Neural progenitor cell (in vitro differentiated cells): Measurements from ENCODE around the gene LIPG.
"Not testable (repeated sequence)": the region's sequence is repeated elsewhere in the genome, so short reads cannot be mapped to it uniquely, and the experiment has no call there.

Experiments used
- CTCF ChIP-seq: fragments of 200-600 bp; sonication (generic); IDR thresholded peaks from 2 replicates; pipeline ENCODE4 v1.5.1; 2017; ENCODE audit warnings: antibody characterized with exemption, mild to moderate bottlenecking
- EZH2phosphoT487 ChIP-seq: fragments of 200-600 bp; sonication (generic); IDR thresholded peaks from 2 replicates; pipeline ENCODE4 v1.6.1; 2017; ENCODE audit warnings: antibody characterized with exemption

DNA sequence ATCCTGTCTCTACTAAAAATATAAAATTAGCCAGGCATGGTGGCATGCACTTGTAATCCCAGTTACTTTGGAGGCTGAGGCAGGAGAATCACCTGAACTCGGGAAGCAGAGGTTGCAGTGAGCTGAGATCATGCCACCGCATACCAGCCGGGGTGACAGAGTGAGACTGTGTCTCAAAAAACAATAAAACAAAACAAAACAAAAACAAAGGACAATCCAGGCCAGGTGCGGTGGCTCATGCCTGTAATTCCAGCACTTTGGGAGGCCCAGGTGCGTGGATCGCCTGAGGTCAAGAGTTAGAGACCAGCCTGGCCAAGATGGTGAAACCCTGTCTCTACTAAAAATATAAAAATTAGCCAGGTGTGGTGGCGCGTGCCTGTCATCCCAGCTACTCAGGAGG lies 49.0 kb upstream of the LIPG start:
- TF ChIP-seq EZH2phosphoT487, CTCF: not testable (repeated sequence)
